ENCODE measurements around the gene DLG2. TPM values are rescaled to one million over a fixed set of nuclear protein-coding genes. Genes with fewer than 3 reads are reported as not detected.

DLG2 gene
- total RNA-seq, 2 experiments from 2014 or later: 0.85 to 1.1 TPM

- H3K4me1 Mint-ChIP-seq: no peaks in the 10 kb centered on the region
- ChIA-PET POLR2A (no interaction called here), CTCF (no interaction called here)
- no peak for DNase-seq
- H3K27me3 Mint-ChIP-seq: no peaks in the 10 kb centered on the region
- H3K27ac Mint-ChIP-seq: no peak overlapping the region
- no peaks in the 10 kb centered on the region for H3K9me3 Mint-ChIP-seq
- no peak overlapping the region for H3K4me3 Mint-ChIP-seq
- H3K36me3 Mint-ChIP-seq (ENCODE audit: low read depth): no peaks in the 10 kb centered on the region
These were observed 737.6 kb downstream of the DLG2 start for GRCh38 chr11:84889556-84889955.

- Mint-ChIP-seq H3K27ac (no peak overlapping the region), H3K4me1 (no peaks in the 10 kb centered on the region), H3K27me3 (no peaks in the 10 kb centered on the region), H3K4me3 (no peak overlapping the region), H3K9me3 (peaks cover 4% of the 10 kb centered on the region), H3K36me3 (ENCODE audit: low read depth) (no peaks in the 10 kb centered on the region)
- no peak for DNase-seq
- CTCF ChIA-PET: no interaction called here
- POLR2A ChIA-PET: no interaction called here
These were observed 740.0 kb downstream of the DLG2 start for GRCh38 chr11:84887055-84887629.

- peaks cover 4% of the 10 kb centered on the region for H3K9me3 Mint-ChIP-seq
- no peak overlapping the region for H3K4me3 Mint-ChIP-seq
- DNase-seq: no peak
- ChIA-PET CTCF (no interaction called here), POLR2A (no interaction called here)
- H3K36me3 Mint-ChIP-seq (ENCODE audit: low read depth): no peaks in the 10 kb centered on the region
- H3K27ac Mint-ChIP-seq: no peak overlapping the region
- no peaks in the 10 kb centered on the region for H3K4me1 Mint-ChIP-seq
- no peaks in the 10 kb centered on the region for H3K27me3 Mint-ChIP-seq
These were observed 740.8 kb downstream of the DLG2 start for GRCh38 chr11:84886344-84886743.

- H3K27ac Mint-ChIP-seq: no peak overlapping the region
- no peaks in the 10 kb centered on the region for H3K4me1 Mint-ChIP-seq
- CTCF ChIA-PET: no interaction called here
- no peaks in the 10 kb centered on the region for H3K27me3 Mint-ChIP-seq
- H3K4me3 Mint-ChIP-seq: no peak overlapping the region
- H3K36me3 Mint-ChIP-seq (ENCODE audit: low read depth): no peaks in the 10 kb centered on the region
- DNase-seq: no peak
- POLR2A ChIA-PET: no interaction called here
- H3K9me3 Mint-ChIP-seq: peaks cover 4% of the 10 kb centered on the region
These were observed 742.3 kb downstream of the DLG2 start for GRCh38 chr11:84884836-84885235.

- Mint-ChIP-seq H3K4me1 (no peaks in the 10 kb centered on the region), H3K36me3 (ENCODE audit: low read depth) (no peaks in the 10 kb centered on the region), H3K27me3 (no peaks in the 10 kb centered on the region), H3K27ac (no peak overlapping the region), H3K9me3 (peaks cover 4% of the 10 kb centered on the region), H3K4me3 (no peak overlapping the region)
- POLR2A ChIA-PET: no interaction called here
- no peak for DNase-seq
- CTCF ChIA-PET: no interaction called here
These were observed 745.1 kb downstream of the DLG2 start for GRCh38 chr11:84882056-84882455.

- no peaks in the 10 kb centered on the region for H3K27me3 Mint-ChIP-seq
- CTCF ChIA-PET: no interaction called here
- H3K36me3 Mint-ChIP-seq (ENCODE audit: low read depth): no peaks in the 10 kb centered on the region
These were observed 756.0 kb downstream of the DLG2 start for GRCh38 chr11:84871116-84871515.

GRCh38 chr11:84870486-84870885, 756.7 kb downstream of the DLG2 start:
- H3K36me3 Mint-ChIP-seq (ENCODE audit: low read depth): no peaks in the 10 kb centered on the region
- H3K4me1 Mint-ChIP-seq: no peaks in the 10 kb centered on the region
- no peak for DNase-seq
- H3K9me3 Mint-ChIP-seq: peaks cover 12% of the 10 kb centered on the region
- ChIA-PET POLR2A (no interaction called here), CTCF (no interaction called here)
- no peak overlapping the region for H3K4me3 Mint-ChIP-seq
- no peaks in the 10 kb centered on the region for H3K27me3 Mint-ChIP-seq
- no peak overlapping the region for H3K27ac Mint-ChIP-seq

More at GRCh38 chr11:84871116-84871515, 756.0 kb downstream of the DLG2 start:
- no peak overlapping the region for H3K4me3 Mint-ChIP-seq
- no peaks in the 10 kb centered on the region for H3K4me1 Mint-ChIP-seq
- peaks cover 12% of the 10 kb centered on the region for H3K9me3 Mint-ChIP-seq
- DNase-seq: no peak
- H3K27ac Mint-ChIP-seq: no peak overlapping the region
- POLR2A ChIA-PET: no interaction called here

- no peaks in the 10 kb centered on the region for H3K4me1 Mint-ChIP-seq
- H3K27ac Mint-ChIP-seq: no peak overlapping the region
- ChIA-PET POLR2A (no interaction called here), CTCF (no interaction called here)
- DNase-seq: no peak
- no peak overlapping the region for H3K4me3 Mint-ChIP-seq
- peaks cover 10% of the 10 kb centered on the region for H3K9me3 Mint-ChIP-seq
- H3K36me3 Mint-ChIP-seq (ENCODE audit: low read depth): no peaks in the 10 kb centered on the region
- no peaks in the 10 kb centered on the region for H3K27me3 Mint-ChIP-seq
These were observed 760.2 kb downstream of the DLG2 start for GRCh38 chr11:84866922-84867321.

GRCh38 chr11:84865791-84866535, 761.2 kb downstream of the DLG2 start:
- no peaks in the 10 kb centered on the region for H3K27me3 Mint-ChIP-seq
- peaks cover 10% of the 10 kb centered on the region for H3K9me3 Mint-ChIP-seq
- no peaks in the 10 kb centered on the region for H3K4me1 Mint-ChIP-seq
- H3K4me3 Mint-ChIP-seq: no peak overlapping the region
- no peaks in the 10 kb centered on the region for H3K36me3 Mint-ChIP-seq (ENCODE audit: low read depth)
- ChIA-PET CTCF (no interaction called here), POLR2A (no interaction called here)
- H3K27ac Mint-ChIP-seq: no peak overlapping the region
- DNase-seq: no peak

GRCh38 chr11:84865257-84865656, 761.9 kb downstream of the DLG2 start:
- no peak overlapping the region for H3K4me3 Mint-ChIP-seq
- ChIA-PET POLR2A (no interaction called here), CTCF (no interaction called here)
- no peaks in the 10 kb centered on the region for H3K36me3 Mint-ChIP-seq (ENCODE audit: low read depth)
- no peaks in the 10 kb centered on the region for H3K4me1 Mint-ChIP-seq
- peaks cover 10% of the 10 kb centered on the region for H3K9me3 Mint-ChIP-seq
- no peak for DNase-seq
- no peak overlapping the region for H3K27ac Mint-ChIP-seq
- H3K27me3 Mint-ChIP-seq: no peaks in the 10 kb centered on the region

- H3K4me1 Mint-ChIP-seq: no peaks in the 10 kb centered on the region
- H3K27me3 Mint-ChIP-seq: no peaks in the 10 kb centered on the region
- DNase-seq: no peak
- H3K4me3 Mint-ChIP-seq: no peak overlapping the region
- no peak overlapping the region for H3K27ac Mint-ChIP-seq
- ChIA-PET POLR2A (no interaction called here), CTCF (interaction anchor here (0.7 kb wide), 1 partner anchor 74 kb away, joined by 3 read pairs; no protein-coding TSS in a partner anchor)
- no peaks in the 10 kb centered on the region for H3K36me3 Mint-ChIP-seq (ENCODE audit: low read depth)
- H3K9me3 Mint-ChIP-seq: peaks cover 2% of the 10 kb centered on the region
These were observed 769.4 kb downstream of the DLG2 start for GRCh38 chr11:84857746-84858145.

- peaks cover 5% of the 10 kb centered on the region for H3K9me3 Mint-ChIP-seq
- no peaks in the 10 kb centered on the region for H3K27me3 Mint-ChIP-seq
- CTCF ChIA-PET: no interaction called here
- POLR2A ChIA-PET: no interaction called here
- no peaks in the 10 kb centered on the region for H3K4me1 Mint-ChIP-seq
- no peak overlapping the region for H3K4me3 Mint-ChIP-seq
- H3K36me3 Mint-ChIP-seq (ENCODE audit: low read depth): no peaks in the 10 kb centered on the region
- no peak for DNase-seq
- no peak overlapping the region for H3K27ac Mint-ChIP-seq
These were observed 771.5 kb downstream of the DLG2 start for GRCh38 chr11:84855508-84856245.

- no peaks in the 10 kb centered on the region for H3K4me1 Mint-ChIP-seq
- POLR2A ChIA-PET: no interaction called here
These were observed 772.7 kb downstream of the DLG2 start for GRCh38 chr11:84854498-84854880.

More at GRCh38 chr11:84854498-84854880, 772.7 kb downstream of the DLG2 start:
- Mint-ChIP-seq H3K36me3 (ENCODE audit: low read depth) (no peaks in the 10 kb centered on the region), H3K4me3 (no peak overlapping the region), H3K27me3 (no peaks in the 10 kb centered on the region), H3K27ac (no peak overlapping the region), H3K9me3 (peaks cover 5% of the 10 kb centered on the region)
- CTCF ChIA-PET: no interaction called here
- DNase-seq: no peak
